Prostate gland (tissue), 2 donors: ENCODE measurements around the gene FARS2.

Source experiments
- POLR2A ChIP-seq: fragments of 450-650 bp; IDR thresholded peaks from one replicate; pipeline ENCODE4 v1.6.1; 2016; ENCODE audit warnings: antibody characterized with exemption, mild to moderate bottlenecking
- POLR2AphosphoS5 ChIP-seq: sonication (generic); formaldehyde crosslinking; IDR thresholded peaks from one replicate; pipeline ENCODE4 v1.6.1; 2017; ENCODE audit warnings: antibody characterized with exemption
- TF ChIP-seq, protein P1 (sequence below), 4 experiments: fragments of 200-600 bp in 2 of 4; fragments of 450-650 bp in 2 of 4; sonication (generic) in 2 of 4; IDR thresholded peaks; 1 replicate in 3 of 4; 2 replicates in 1 of 4; pipeline ENCODE4 v1.5.1; 2016 to 2019; ENCODE audit warnings: antibody characterized with exemption in 4 of 4, mild to moderate bottlenecking in 2 of 4, moderate library complexity in 2 of 4

DNA sequence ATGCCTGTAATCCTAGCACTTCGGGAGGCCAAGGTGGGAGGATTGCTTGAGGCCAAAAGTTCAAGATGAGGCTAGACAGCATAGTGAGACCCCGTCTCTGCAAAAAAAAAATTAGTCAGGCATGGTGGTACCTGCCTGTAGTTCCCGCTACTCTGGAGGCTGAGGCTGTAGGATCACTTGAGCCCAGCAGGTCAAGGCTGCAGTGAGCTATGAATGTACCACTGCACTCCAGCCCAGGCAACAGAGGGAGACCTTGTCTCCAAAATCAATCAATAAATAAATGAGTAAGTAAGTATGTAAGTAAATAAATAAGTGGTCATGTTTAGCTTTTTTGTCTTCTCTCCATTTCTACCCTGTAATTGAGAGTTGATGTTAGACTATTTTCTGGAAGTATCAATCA, 336.8 kb downstream of the FARS2 start:
- TF ChIP-seq POLR2A (no peak), POLR2AphosphoS5 (no peak)
- TF ChIP-seq, protein P1, sequence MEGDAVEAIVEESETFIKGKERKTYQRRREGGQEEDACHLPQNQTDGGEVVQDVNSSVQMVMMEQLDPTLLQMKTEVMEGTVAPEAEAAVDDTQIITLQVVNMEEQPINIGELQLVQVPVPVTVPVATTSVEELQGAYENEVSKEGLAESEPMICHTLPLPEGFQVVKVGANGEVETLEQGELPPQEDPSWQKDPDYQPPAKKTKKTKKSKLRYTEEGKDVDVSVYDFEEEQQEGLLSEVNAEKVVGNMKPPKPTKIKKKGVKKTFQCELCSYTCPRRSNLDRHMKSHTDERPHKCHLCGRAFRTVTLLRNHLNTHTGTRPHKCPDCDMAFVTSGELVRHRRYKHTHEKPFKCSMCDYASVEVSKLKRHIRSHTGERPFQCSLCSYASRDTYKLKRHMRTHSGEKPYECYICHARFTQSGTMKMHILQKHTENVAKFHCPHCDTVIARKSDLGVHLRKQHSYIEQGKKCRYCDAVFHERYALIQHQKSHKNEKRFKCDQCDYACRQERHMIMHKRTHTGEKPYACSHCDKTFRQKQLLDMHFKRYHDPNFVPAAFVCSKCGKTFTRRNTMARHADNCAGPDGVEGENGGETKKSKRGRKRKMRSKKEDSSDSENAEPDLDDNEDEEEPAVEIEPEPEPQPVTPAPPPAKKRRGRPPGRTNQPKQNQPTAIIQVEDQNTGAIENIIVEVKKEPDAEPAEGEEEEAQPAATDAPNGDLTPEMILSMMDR (IDR thresholded peaks at IDR 0.05): no peak
